HG02970 (cell line): Measurements from ENCODE around the gene OR13G1.
"Not testable (repeated sequence)": the region's sequence is repeated elsewhere in the genome, so short reads cannot be mapped to it uniquely, and the experiment has no call there.

Experiments
- ATAC-seq: cut with Tn5 transposase; IDR thresholded peaks from one replicate; pipeline ENCODE4 v1.9.1; 2021; ENCODE audit warnings: mild to moderate bottlenecking, moderate library complexity, moderate number of reproducible peaks; ENCODE audit not compliant: unreplicated experiment, low FRiP score

The OR13G1 gene, protein sequence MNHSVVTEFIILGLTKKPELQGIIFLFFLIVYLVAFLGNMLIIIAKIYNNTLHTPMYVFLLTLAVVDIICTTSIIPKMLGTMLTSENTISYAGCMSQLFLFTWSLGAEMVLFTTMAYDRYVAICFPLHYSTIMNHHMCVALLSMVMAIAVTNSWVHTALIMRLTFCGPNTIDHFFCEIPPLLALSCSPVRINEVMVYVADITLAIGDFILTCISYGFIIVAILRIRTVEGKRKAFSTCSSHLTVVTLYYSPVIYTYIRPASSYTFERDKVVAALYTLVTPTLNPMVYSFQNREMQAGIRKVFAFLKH

DNA sequence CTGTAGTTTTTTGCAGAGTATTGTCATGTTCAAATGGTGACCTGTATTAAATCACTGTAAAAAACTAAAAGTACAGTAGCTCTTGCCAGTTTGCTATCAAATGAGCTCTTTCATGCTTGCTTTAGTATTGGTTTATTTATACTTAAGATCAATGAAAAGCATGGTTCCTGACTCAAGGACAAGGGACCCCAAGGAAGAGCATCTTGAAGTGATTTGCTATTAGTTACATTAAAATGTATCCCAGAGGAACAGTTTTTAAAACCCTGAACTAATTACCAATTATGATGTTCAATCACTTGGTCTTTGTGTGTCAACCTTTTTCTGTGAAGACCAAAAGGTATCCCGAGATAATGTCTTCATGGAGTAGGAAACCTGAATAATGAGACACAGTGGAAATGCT, at the start of gene OR13G1:
TSS of gene OR13G1 (minus strand) at position 101 of the 400 bp plus-strand sequence. CDS start 6,698 bp downstream, outside the sequence.
- no peak for ATAC-seq

DNA sequence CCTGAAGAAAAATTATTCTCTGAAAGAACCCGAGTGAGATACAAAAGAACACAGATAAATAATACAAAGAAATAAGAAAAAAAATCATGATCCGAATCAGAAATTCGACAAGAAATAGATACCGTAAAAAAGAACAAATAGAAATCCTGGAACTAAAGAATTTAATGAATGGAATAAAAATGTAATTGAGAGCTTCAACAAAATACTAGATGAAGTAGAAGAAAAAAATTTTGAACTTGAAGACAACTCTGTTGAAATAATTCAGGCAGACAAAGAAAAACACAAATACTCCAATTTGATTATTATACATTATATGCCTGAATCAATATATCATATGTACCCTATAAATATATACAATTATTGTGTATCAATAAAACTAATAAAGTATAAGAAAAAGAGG, 41.7 kb upstream of the OR13G1 start:
- ATAC-seq: no peak

DNA sequence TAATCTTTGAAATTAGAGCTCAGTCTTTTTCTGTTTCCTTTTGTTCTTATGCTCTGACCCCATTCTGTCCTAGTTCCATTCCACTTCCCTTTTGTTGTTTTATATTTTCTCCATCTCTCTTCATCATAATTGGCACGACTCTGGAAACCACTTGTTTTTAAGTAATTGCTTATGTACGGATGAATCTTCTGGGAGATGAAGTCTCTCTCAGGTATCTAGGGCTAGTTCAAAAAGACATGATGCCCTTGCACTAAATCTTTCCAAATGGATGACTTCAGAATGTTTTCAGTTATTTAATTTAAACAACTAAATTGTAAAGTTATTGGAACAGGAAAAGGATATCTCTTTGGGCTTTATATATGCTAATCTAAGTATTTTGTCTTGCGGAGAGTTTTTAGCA, 37.0 kb upstream of the OR13G1 start, which contains the start of gene OR6F1:
TSS of gene OR6F1 (minus strand) at position 101 of the 400 bp plus-strand sequence. CDS start 3,891 bp downstream, outside the sequence.
- ATAC-seq: no peak

DNA sequence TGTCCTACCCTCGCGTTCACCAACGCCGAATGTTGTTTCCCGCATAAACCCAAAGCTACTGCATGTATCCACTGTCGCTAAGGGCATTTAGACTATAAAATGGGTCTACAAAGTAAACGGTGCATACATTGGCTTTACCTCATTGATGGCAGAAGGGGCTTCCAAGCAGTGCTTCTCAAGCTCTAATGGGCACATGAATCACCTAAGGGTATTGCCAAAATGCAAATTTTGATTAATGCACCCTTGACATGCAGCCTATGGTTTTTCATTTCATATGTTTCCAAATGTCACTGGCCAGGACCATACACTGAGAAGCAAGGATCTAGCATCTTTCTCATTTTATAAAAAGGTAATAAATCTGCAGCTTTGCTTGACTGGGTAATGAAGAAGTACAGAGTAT, 34.2 kb upstream of the OR13G1 start:
- no peak for ATAC-seq

DNA sequence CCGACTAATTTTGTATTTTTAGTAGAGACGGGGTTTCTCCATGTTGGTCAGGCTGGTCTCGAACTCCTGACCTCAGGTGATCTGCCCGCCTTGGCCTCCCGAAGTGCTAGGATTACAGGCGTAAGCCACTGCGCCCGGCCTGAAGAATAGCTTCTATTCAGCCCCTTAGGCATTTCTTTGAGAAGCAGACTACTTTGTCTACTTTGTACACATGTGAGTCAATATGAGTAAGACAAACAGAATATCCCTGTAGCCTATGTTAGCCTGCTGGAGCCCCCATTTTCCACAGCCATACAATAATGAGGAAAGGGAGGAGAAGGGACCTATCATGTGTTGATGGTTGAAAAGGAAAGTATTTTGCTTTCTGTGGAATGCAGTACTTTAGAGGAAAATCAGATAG, 31.1 kb upstream of the OR13G1 start:
- ATAC-seq: not testable (repeated sequence)

DNA sequence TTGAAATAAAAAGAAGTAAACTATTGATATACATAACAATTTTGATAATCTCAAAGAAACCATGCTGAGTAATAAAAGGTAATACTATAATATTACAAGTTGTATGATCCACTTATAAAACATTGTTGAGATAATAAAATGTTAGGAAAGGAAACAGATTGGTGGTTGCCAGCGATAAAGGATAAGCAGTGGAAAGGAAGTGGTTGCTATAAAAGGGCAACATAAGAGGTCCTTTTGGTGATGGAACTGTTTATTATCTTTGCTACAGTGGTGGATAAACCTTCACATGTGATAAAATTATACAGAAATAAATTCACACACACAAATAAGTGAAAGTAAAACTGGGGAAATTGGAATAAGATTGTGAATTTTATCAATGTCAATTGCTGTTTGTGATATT, 21.8 kb upstream of the OR13G1 start:
- ATAC-seq: no peak

DNA sequence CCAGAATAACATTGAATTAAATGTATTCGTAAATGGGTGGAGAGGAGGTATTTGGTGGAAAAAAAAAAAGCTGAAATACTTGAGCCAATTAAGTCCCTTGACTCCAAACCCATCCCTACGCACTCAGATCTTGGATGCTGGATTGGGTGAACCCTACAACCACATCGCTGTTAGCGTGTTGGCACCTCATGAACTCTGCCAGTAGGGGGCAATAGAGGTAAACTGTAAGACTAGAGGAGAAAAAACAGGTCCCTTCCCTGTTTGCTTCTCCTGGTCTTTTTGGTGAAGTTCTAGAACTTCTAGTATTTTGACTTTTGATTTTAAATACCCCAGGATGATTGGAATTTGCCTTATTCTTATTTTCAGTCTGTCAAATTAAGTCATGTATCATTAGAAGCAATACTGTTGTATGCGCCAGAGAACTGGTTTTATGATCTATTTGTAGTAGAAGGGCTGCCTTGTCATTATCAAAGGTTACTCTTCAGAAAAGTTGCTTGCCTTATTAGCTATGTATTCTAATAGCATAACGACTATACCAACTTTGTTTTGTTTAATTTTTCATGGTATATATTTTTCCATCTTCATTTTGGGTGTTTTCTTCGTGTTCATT, 1.9 kb upstream of the OR13G1 start:
- peak; percentile 85 for ATAC-seq

DNA sequence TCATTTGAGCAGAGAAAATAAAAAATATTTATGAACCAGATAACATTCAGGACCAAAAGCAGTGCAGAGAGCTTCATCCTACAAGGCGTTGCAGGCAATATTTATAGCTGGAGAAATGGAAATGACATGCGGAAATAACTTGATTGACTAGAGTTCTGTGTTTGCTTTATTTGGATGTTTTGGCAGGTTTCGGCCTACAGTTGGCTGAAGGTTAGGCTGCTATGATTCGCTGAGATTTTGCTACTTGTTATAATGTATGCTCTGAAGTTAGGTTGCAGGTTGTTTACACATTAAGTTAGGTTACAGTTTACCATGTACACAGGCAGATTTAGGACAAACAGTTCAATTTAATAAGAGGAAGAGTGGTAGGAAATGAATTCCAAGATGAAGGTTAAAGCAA, 632 bp upstream of the OR13G1 start:
- no peak for ATAC-seq

DNA sequence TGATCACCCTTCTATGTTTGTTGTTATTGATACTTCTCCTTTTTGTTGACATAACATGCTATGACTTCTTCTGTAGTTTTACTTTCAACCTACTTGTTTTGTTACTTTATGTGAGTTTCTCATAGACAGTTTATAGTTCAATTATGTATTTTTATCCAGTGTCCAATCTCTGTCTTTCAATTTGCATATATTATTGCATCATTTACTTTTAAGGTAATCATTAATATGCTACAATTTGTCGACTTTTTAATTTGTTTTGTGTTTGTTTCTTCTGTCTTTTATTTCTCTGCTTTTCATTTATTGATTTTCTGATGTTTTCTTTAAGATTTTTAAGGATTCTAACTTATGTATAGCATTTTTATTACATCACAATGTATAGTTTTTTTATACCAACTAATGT, 10.3 kb downstream of the OR13G1 start:
- no peak for ATAC-seq

DNA sequence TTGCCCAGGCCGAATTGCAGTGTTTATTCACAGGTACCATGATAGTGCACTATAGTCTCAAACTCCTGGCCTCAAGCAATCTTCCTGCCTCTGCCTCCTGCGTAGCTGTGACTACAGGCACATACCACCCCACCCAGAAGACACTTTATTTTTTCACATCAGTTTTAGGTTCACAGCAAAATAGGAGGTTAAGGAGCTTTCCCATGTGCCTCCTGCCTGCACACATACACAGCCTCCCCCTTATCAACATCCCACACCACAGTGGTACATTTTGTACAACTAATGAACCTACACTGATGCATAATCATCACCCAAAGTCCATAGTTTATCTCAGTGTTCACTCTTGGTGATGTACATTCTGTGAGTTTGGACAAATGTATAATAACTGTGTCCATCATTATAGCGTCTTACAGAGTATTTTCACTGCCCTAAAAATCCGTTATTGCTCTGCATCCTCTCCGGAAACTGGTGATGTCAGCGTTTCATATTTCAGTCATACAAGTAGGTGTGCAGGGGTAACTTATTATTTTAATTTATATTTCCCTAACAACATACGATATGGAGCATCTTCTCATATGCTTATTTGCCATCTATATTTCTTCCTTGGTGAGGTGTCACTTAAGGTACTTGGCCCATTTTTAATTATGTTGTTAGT, 23.2 kb downstream of the OR13G1 start:
- ATAC-seq: no peak

DNA sequence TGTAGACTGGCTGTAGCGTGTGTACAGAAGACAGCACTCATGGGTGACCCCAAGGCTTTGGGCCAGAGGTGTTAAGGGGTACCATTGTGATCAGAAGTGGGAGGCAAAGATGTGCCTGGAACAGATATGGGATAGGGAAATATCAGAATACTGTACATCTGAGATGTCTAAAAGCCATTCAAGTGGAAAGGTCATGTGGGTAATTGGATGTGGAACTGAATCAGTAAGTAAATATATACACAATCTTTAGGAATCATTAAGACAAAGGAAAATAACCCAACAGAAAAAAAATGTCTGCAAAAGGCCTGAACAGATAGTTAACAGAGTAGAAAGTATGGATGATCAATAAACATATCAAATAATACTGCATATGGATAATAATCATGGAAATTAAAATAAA, 26.5 kb downstream of the OR13G1 start:
- ATAC-seq: no peak

DNA sequence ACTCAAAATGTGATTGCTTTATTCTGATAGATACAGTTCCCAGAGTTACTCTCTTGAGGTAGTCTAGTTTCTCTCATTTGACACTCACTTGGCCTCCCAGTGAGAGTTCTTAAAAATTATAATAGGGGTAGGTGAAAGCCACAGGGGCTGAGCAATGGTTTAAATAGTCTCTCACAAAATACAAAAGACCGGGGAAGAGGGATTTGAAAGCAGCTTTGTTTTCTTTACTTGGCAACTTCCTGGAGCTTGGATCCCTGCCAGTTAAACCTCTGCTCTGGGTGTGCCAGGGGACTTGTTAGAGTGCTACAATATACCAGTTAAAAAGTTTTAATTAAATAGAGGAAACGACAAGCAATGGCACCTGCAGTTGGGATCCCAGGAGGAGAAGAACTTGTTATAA, 31.7 kb downstream of the OR13G1 start:
- ATAC-seq: no peak

DNA sequence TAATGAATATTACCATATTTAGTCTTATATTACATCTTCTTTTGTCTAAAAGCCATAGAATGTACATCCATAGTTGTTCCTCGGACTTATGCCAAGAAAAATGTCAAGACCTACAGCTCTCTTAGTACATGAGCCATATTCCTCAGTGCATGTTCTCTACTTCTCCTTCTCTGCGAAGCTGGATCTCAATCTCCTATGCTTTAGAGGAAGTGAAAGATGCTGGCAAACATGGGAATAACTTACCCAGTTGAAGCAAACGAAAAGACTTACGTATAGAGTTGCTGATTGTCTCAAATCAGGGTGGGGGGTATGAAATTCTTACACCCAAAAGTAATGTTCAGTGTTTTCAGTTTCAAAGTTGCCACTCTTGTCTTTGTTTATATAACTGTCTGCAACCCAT, 32.7 kb downstream of the OR13G1 start:
- ATAC-seq: no peak

DNA sequence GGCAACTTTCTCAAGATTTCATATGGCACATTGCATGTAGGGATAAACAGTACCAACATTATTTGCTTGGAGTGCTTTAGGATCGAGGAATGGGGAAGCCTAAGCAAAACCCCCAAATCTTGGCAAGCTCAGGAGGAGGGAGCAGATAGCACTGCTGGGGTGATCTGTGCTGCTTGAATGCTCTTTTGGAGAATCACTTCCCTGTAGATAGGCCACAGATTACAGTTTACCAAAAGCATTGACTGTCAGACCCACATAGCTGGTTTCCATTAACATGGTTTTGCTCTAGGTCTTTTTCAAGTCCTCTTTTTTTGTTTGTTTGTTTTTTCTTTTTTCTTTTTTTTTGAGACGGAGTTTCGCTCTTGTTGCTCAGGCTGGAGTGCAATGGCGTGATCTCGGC, 36.8 kb downstream of the OR13G1 start:
- ATAC-seq: no peak

DNA sequence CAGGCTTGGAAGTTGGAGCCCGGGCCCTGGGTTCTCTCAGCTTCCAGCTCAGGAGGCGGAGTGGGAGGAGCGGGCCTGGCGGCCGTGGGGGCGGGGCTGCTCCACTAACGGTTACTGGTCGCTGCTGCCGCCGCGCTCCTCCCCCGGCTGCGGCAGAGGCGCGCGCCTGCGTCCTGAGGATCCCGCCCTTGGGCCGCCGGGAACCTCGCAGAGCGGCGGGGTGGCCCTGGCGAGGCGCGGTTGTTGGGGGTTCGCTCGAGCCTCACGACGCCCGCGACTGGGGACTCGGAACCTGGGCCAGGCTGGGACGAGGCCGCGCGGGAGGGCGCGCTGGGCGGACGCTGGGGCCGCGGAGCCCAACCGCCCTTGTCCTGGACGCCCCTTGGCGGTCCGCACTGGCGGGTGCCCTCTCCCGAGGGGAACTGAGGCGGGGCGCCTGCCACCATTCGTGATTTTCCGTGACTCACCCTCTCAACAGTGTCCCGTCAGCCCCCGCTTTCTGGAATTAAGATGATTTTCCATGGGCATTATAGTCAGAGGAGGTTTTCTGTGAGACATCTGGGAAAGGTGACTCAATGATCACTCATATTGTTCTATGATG, 40.1 kb downstream of the OR13G1 start:
- no peak for ATAC-seq

DNA sequence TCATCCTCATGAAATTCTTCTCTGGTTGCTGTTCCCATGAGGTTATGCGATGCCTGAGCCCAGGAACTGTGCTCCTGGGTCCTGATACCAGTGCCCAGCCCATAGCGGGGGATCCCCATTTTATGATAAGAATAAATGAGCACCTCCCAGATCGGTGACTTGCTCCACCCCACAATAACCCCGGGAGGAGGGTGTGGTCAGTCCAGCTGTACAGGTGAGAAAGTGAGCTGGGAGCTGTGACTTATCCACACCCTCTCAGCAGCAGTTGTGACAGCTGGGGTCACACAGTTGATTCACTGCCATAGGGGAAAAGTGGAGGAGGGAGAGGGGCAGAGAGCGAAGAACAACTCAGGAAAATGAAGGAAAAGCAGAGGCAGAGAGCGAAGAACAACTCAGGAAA, 40.8 kb downstream of the OR13G1 start:
- ATAC-seq: no peak

DNA sequence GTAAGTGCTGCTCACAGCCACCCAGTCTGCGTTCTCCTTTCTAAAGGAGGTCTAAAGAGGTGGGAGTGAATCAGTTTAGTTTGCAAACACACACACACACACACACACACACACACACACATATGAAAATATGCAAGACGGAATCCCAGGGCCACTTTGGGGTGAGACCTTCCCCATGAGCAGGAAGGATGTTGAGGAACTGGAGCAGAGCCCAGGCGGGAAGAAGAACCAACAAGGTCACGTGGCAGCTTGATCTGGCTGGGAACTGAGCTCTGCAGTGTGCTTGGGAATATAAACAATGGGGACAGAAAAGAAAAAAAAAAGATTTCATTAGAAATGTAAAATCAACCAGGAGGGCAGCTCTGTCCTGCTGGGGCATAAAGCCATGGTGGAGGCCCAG, 41.5 kb downstream of the OR13G1 start:
- ATAC-seq: no peak

DNA sequence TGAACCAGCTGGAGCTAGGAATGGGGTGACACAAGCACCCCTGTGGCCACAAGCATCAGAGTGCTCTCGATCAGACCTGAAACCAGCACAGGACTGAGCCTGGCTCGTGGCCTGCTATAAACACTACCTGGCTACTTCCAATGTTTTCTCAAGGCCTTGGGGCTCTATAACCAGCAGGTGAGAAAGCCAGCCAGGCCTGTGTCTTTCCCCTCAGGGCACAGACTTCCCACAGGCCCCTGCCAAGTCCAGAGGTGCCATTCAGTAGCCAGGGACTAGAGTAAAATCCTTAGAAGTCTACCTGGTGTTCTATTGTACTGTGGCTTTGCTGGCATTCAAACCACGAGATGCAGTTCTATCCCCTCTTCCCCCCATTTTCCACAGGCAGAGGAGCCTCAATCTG, 51.6 kb downstream of the OR13G1 start:
- no peak for ATAC-seq
